IMR-90 (cell line): ENCODE results near the gene PSKH1.

ENCODE experiments used
- POLR2A ChIP-seq: IDR thresholded peaks from 2 replicates; pipeline ENCODE4 v1.6.1; 2012; ENCODE audit warnings: mild to moderate bottlenecking, low read depth, low read length
- TF ChIP-seq, protein P1 (sequence below): conservative IDR thresholded peaks from 2 replicates; pipeline ENCODE4 v1.5.1; 2012; ENCODE audit warnings: mild to moderate bottlenecking, low read depth, low read length, improper control_type of control experiment

DNA sequence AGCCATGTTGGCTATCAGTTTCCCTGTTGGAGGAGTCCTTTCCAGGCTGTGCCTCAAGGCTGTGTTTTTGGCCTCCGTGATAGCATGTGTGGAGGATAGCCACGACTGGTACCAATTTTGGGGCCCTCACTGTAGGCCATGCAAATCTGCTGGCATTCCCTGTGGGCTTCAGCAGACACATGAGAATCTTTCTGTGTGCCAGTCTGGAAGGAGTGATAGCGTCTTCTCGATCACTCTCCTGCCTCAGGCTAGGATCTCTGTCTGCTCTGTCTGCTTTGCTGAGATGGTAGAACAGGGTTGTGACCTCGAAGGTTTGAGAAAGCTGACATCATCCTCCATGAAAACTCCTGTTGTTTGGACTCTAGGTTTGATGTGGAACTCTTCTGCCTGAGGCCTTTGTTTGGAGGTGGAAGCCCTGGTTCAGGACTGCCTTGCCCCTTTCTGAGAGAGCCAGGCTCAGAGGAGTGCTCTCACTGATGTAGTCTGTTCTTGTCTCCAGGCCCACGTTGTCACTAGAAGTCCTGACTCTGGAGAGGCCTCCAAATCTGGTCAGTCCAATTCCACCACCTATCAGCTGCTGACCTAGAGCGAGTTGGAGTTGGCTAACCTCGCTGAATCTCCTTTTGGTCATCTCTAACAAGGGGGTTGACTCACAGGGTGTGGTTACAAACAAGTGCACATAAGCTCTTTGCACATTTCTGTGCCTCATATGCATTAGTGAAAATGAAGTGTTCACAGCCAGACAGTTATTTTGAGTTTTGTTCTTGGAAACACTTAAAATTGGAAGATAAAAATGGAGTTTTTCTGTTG, 32.3 kb upstream of the PSKH1 start:
- TF ChIP-seq, protein P1, sequence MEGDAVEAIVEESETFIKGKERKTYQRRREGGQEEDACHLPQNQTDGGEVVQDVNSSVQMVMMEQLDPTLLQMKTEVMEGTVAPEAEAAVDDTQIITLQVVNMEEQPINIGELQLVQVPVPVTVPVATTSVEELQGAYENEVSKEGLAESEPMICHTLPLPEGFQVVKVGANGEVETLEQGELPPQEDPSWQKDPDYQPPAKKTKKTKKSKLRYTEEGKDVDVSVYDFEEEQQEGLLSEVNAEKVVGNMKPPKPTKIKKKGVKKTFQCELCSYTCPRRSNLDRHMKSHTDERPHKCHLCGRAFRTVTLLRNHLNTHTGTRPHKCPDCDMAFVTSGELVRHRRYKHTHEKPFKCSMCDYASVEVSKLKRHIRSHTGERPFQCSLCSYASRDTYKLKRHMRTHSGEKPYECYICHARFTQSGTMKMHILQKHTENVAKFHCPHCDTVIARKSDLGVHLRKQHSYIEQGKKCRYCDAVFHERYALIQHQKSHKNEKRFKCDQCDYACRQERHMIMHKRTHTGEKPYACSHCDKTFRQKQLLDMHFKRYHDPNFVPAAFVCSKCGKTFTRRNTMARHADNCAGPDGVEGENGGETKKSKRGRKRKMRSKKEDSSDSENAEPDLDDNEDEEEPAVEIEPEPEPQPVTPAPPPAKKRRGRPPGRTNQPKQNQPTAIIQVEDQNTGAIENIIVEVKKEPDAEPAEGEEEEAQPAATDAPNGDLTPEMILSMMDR: no peak
- TF ChIP-seq POLR2A: 0 out of 2 replicates have a peak, but pooled peaks have one; percentile 32
